Omental fat pad (tissue), 4 donors: ENCODE measurements around the gene SORCS2. TPM values are rescaled to one million over a fixed set of nuclear protein-coding genes. Genes with fewer than 3 reads are reported as not detected.

Experiments
- ATAC-seq: fragments of 150-250 bp; one replicate; pipeline ENCODE4 v1.9.1; 2016; ENCODE audit warnings: mild to moderate bottlenecking, moderate library complexity; ENCODE audit not compliant: low FRiP score
- DNase-seq: peaks from one replicate; pipeline ENCODE4 v3.0.0-alpha.2; 2019; ENCODE audit warnings: low spot score
- total RNA-seq, 4 donors: library from RNA; depleted of rRNA; stranded (reverse); fragments of >200 nt; gene quantifications; one replicate each; pipeline ENCODE4 v1.1.0, GENCODE V29; 2016
- TF ChIP-seq, protein P1 (sequence below), 3 donors: fragments of 450-650 bp; IDR thresholded peaks; one replicate each; pipeline ENCODE4 v1.5.1; 2016 to 2017; ENCODE audit warnings: antibody characterized with exemption in 3 of 3, mild to moderate bottlenecking in 3 of 3, moderate library complexity in 2 of 3

Gene SORCS2
- total RNA-seq, 4 donors from 2014 or later = 0.63 to 4.6 (median 1.2) TPM

DNA sequence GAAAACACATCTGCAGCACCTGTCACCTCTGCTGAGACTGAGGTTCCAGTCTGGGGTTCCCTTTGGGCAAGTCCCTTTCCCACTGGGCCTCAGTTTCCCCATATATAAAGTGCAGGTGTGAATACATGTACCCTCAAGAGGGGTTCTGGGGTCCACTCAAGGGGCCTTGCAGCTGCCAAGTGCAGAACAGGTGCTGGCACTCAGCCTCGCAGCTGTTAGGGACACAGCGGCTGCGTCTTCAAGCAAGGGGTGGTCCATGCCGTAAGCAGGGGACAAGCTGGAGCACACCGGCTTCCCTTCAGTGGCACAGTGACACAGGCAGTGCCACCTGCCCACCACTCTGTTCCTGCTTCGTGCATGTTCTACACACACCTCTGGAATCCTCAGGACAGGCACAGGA lies 329.3 kb downstream of the SORCS2 start:
- TF ChIP-seq, protein P1, sequence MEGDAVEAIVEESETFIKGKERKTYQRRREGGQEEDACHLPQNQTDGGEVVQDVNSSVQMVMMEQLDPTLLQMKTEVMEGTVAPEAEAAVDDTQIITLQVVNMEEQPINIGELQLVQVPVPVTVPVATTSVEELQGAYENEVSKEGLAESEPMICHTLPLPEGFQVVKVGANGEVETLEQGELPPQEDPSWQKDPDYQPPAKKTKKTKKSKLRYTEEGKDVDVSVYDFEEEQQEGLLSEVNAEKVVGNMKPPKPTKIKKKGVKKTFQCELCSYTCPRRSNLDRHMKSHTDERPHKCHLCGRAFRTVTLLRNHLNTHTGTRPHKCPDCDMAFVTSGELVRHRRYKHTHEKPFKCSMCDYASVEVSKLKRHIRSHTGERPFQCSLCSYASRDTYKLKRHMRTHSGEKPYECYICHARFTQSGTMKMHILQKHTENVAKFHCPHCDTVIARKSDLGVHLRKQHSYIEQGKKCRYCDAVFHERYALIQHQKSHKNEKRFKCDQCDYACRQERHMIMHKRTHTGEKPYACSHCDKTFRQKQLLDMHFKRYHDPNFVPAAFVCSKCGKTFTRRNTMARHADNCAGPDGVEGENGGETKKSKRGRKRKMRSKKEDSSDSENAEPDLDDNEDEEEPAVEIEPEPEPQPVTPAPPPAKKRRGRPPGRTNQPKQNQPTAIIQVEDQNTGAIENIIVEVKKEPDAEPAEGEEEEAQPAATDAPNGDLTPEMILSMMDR (IDR thresholded peaks at IDR 0.05) = no peak
- DNase-seq (no peak), ATAC-seq (no peak)

DNA sequence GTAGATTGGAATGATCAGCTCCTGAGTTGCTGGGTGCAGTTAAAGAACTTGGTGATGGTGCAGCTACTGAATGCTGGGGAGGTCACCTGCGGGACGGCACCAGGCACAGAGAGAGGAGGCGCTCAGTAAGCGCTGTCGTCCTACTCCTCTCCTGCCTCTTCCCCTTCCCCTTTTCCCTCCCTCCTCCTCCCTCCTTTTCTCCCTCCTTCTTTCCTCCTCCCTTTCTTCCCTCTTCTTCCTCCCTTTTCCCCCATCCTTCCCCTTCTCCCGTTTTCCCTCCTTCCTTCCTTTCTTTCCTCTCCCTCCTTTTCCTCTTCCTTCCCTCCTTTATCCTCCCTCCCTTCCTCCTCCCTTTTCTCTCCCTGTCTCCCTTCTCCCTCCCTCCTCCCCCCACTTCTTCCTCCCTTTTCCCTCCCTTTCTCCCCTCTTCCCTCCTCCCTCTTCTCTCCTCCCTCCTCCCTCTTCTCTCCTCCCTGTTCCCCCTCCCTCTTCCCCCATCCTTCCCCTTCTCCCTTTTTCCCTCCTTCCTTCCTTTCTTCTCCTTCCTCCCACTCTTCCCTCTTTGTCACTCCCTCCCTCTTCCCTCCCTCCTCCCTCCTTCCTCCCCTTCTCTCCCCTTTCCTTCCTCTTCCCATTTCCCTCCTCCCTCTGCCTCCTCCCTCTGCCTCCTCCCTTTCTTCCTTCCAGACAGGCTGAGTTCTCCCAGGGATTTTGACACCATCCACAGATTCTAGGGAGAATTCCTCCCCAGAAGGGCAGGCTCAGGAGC lies 330.3 kb downstream of the SORCS2 start:
- ATAC-seq (no peak), DNase-seq (no peak)
- TF ChIP-seq, protein P1 (IDR thresholded peaks at IDR 0.05) = no peak

DNA sequence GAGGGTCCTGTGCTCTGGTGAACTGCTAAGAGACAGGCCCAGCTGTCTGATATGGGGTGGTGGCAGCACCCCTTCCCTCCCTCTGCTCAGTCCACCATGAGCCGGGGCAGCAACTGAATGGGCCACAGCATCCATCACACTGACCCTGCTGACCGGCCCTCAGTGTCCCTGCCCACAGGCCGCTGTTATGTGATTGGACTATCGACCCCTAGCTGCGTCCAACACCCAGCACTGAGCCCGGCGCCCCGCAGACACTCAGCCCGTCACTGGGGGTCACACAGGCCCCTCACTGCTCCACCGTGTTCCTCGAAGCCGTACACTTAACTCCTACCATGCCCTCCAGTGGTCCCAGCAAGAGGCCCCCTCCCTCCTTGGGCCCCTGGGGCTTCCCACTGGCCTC lies 331.2 kb downstream of the SORCS2 start:
- TF ChIP-seq, protein P1 (IDR thresholded peaks at IDR 0.05) = no peak
- ATAC-seq (no peak), DNase-seq (no peak)

DNA sequence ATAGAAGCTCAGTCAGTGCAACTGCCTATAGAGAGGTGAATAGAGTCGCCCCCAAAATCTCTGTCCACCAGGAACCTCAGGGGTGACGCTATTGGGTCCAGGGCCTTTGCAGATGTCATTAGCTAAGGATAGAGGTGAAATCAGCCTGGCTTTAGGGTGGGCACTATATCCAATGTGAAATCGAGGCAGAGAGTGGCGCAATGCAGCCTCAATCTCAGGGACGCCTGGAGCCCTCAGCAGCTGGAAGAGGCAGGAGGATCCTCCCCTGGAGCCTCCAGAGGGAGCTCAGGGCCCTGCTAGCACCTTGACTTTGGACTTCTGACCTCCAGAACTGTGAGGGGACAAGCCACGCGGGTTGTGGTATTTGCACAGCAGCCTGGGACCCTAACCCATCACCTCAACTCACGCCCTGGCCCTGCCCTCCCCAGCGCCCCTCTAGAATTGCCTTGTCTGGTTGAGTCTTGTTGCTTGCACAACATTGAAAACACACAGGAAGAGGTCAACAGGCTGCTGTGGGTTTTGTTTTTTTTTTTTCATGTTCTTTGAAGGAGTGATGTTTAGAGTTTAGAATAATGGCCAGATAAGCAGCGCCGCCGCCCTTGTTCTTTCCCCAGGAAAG lies 331.8 kb downstream of the SORCS2 start:
- ATAC-seq (no peak), DNase-seq (no peak)
- TF ChIP-seq, protein P1 (IDR thresholded peaks at IDR 0.05) = no peak

DNA sequence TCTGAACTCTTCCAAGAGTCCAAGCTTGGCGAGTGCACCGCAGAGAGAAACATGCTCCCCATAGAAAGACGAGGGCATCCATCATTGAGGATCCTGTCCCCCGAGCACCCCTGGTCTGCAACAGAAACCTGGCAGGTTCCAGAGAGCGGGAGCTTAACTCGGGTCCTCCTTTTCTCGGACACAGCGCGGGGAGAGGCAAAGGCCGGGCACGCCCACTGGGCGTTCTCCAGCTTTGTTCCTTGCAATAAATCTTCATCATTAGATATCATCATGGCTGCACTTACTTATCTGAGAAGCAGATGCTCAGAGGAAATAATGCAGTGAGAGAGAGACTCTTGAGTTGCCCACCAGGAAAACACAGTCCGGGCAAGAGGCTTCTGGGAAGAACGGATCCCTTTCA lies 332.5 kb downstream of the SORCS2 start:
- ATAC-seq (no peak), DNase-seq (no peak)
- TF ChIP-seq, protein P1 (IDR thresholded peaks at IDR 0.05) = no peak

DNA sequence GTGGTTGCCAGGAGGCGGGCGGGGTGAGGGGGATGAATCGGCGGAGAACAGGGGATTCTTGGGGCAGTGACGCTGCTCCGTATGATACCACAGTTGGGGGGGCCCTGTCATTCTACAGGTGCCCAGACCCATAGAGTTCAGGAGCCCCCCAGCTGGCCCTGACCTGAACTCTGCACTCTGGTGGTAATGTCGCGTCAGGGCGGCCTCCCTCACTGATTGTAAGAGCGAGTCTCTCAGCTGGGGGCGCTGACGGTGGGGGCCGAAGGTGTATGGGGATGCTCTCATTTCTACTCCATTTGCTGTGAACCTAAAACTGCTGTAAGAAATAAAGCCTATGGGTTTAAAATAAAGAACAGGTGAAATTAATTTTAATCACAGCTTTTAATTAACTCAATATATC lies 334.2 kb downstream of the SORCS2 start:
- ATAC-seq = no peak
- TF ChIP-seq, protein P1 (IDR thresholded peaks at IDR 0.05) = no peak
- no peak for DNase-seq
